ENCODE data around the gene HMGN2.
"Not testable (repeated sequence)": the region's sequence is repeated elsewhere in the genome, so short reads cannot be mapped to it uniquely, and the experiment has no call there.

HMGN2 gene

GRCh38 chr1:26477446-26478152 is 5.4 kb downstream of the HMGN2 start:
- DNase-seq (ENCODE audit: low spot score): no peak

GRCh38 chr1:26478159-26478558 is 5.9 kb downstream of the HMGN2 start:
- DNase-seq (ENCODE audit: low spot score): no peak

DNA sequence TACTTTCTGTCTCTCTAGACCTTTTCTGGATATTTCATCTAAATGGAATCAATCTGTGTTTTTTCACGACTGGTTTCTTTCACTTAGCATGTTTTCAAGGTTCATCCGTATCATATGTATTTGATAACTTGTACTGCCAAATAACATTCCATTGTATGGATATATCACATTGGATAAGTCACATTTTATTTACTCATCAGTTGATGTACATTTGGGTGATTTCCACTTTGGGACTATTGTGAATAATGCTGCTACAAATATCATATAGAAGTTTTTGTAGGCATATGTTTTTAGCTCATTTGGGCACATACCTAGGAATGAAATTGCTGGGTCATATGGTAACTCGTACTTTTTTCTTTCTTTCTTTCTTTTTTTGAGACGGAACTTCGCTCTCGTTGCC is 6.7 kb downstream of the HMGN2 start:
- DNase-seq (ENCODE audit: low spot score): no peak

DNA sequence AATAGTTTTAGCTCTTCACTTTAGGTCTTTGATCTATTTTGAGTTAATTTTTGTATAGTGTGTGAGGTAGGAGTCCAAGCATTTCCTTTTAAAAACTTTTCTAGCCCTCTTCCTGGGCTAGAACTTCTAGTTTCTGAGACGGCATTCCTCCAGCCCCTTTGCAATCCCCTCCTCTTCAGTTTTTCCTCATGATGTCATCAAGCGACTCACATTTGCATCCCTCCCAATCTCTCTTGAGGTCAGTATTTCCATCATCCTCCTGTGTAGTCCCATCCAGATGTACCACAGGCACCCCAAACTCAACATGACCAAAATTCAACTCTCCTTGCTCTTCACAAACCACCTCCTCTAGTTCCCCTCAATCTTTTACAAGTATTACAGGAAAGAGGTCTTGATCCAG is 10.7 kb downstream of the HMGN2 start:
- no peak for DNase-seq (ENCODE audit: low spot score)

DNA sequence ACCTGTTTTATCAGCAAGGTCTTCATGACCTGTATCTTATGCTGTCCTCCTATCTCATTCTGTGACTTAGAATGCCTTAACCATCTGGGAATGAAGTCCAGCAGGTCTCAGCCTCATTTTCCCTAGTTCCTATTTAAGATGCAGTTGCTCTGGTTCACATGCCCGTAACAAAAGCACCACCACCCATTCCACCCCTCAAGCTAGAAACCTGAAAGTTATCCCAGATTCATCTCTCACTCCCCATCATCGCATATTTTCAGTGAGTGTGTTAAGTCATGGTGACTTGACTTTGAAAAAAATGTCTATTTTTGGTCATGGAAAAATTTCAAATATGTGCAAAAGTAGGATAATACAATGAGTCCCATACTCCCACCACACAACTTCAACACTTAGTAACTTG is 11.7 kb downstream of the HMGN2 start:
- DNase-seq (ENCODE audit: low spot score): no peak

- DNase-seq (ENCODE audit: low spot score): no peak
These were observed 17.9 kb downstream of the HMGN2 start for GRCh38 chr1:26490155-26490554.

- DNase-seq (ENCODE audit: low spot score): no peak
These were observed 21.0 kb downstream of the HMGN2 start for GRCh38 chr1:26493267-26493666.

GRCh38 chr1:26493938-26494337 is 21.7 kb downstream of the HMGN2 start:
- DNase-seq (ENCODE audit: low spot score): no peak

- DNase-seq (ENCODE audit: low spot score): no peak
These were observed 24.6 kb downstream of the HMGN2 start for GRCh38 chr1:26496861-26497260.

- DNase-seq (ENCODE audit: low spot score): no peak
These were observed 26.7 kb downstream of the HMGN2 start for GRCh38 chr1:26498894-26499293.

- peak; percentile 82 for DNase-seq (ENCODE audit: low spot score)
These were observed 28.4 kb downstream of the HMGN2 start for GRCh38 chr1:26500488-26501175.

DNA sequence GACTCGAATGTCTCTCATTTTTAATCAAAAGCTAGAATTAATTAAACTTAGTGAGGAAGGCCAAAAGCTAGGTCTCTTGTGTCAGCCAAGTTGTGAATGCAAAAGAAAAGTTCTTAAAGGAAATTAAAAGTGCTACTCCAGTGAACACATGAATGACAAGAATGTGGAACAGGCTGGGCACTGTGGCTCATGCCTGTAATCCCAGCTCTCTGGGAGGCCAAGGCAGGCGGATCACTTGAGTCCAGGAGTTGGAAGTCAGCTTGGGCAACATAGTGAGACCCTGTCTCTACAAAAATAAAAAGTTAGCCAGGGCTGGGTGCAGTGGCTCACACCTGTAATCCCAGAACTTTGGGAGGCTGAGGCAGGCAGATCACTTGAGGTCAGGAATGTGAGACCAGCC is 38.5 kb downstream of the HMGN2 start:
- DNase-seq (ENCODE audit: low spot score): not testable (repeated sequence)

- DNase-seq (ENCODE audit: low spot score): not testable (repeated sequence)
These were observed 43.6 kb downstream of the HMGN2 start for GRCh38 chr1:26515836-26516235.

DNA sequence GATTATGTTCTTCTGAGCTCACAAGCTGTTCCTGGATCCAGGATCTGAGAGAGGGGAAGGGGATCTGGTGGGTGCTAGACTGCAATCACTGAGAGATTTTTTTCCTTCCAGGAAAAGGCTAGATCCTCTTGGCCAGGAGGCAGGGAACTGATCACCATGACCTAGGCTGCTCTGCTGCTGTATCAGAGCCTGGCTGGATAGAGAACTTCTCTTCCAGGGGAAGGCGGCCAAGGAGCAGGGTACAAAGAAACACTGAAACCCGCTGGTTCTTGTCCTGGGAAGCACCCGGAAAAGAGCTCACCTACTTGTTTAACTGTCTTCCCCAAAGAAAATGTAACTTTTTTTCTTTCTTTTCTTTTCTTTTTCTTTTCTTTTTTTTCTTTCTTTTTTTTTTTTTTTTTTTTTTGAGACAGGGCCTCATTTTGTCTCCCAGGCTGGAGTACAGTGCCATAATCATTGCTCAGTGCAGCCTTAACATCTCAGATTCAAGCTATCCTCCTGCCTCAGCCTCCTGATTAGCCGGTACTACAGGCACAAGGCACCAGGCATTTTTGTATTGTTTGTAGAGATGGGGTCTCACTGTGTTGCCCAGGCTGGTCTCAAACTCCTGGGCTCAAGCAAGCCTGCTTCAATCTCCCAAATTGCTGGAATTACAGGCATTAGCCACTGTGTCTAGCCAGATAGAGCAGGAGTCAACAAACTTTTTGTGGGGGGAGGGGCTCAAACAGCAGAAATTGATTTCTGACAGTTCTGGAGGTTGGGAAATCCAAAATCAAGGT is 44.9 kb downstream of the HMGN2 start:
- no peak for DNase-seq (ENCODE audit: low spot score)

DNA sequence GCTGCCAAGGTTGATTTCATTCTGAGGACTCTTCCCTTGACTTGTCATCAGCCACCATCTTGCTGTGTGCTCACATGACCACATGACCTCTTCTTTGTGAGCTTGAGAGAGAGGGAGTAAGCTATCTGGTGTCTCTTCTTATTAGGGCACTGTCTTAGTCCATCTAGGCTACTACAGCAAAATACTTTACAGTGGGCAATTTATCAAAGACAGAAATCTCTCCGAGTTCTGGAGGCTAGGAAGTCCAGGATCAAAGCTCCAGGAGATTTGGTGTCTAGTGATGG is 45.5 kb downstream of the HMGN2 start:
- DNase-seq (ENCODE audit: low spot score): no peak

DNA sequence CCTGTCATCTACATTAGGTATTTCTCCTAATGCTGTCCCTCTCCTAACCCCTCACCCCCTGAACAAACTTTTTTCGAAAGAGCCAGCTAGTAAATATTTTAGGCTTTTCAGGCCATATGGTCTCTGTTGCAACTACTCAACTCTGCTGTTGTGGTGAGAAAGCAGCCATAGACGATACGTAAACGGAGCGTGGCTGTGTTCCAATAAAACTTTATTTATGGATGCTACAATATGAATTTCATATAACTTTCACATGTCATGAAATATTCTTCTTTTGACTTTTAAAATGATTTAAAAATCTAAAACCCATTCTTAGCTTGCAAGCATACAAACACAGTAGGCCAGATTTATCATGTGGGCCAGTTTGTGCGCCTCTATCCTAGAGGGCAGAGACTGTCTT is 46.1 kb downstream of the HMGN2 start:
- no peak for DNase-seq (ENCODE audit: low spot score)

- no peak for DNase-seq (ENCODE audit: low spot score)
These were observed 48.1 kb downstream of the HMGN2 start for GRCh38 chr1:26520339-26520738.

DNA sequence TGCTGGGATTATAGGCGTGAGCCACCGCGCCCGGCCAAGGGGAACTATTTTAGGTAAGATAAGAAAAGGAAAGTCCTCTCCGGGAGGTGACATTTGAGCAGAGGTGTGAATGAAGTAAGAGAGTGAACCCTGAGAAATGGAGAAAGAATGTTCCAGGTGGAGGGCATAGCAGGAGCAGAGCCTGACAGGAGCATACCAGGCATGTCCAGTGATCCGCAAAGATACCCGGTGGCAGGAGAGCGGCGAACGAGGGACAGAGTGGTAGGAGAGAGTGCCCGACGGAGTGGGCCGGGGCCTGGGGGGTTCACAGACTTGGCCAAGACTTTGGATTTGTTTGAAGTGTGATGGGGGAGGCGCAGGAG is 49.4 kb downstream of the HMGN2 start:
- no peak for DNase-seq (ENCODE audit: low spot score)

DNA sequence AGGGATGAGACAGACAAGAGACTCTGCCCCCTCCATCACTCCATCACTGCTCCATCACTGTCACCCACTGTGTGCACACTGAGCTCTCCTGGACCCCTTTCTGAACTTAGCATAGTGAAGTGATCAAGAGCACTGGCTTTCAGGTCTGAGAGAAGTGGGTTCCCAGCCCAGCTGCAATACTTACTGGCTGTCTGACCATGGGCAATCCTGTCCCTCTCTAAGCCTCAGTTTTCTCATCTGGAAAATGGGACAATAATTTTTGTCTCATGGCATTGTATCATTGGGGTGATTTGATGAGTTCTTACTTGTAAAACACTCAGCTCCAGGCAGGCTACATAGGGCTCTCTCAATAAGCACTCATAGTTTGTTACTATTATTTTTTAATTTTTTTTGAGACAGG is 49.8 kb downstream of the HMGN2 start:
- DNase-seq (ENCODE audit: low spot score): no peak

DNA sequence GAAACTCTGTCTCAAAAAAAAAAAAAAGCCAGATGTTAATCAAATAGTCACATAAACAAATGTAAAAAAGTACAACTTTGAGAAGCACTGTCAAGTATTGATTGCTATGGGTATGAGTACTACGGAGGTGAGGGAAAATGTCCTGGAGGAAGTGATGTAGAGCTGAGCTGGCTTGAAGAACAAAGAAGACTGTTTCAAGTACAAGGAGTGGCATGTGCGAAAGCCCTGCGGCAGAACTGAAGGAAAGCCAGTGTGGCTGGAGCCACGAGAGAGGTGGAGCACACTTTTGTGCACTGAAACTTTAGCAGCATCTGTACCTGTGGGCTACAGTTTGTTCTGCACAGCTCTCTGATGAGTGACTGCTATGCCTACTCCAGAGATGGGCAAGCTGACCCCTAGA is 51.9 kb downstream of the HMGN2 start:
- DNase-seq (ENCODE audit: low spot score): no peak
